Smooth muscle cell (in vitro differentiated cells): ENCODE data around the gene EXOC7. TPM values are rescaled to one million over a fixed set of nuclear protein-coding genes. Genes with fewer than 3 reads are reported as not detected.

Source experiments
- DNase-seq: peaks from one replicate; lab custom pipeline; 2025; ENCODE audit not compliant: unreplicated experiment; lab: John Stamatoyannopoulos, UW
- H2AFZ ChIP-seq: fragments of 200-600 bp; sonication (generic); 2 replicates; pipeline ENCODE4 v1.6.0; 2016; ENCODE audit warnings: antibody characterized with exemption, low read depth, mild to moderate bottlenecking
- H3F3A ChIP-seq: fragments of 200-600 bp; sonication (generic); 2 replicates; pipeline ENCODE4 v1.6.0; 2017; ENCODE audit warnings: antibody characterized with exemption, low read depth
- H3K27ac ChIP-seq: fragments of 200-600 bp; sonication (generic); 2 replicates; pipeline ENCODE4 v1.5.1; 2016; ENCODE audit warnings: low read depth, mild to moderate bottlenecking
- H3K27me3 ChIP-seq: fragments of 200-600 bp; sonication (generic); 2 replicates; pipeline ENCODE4 v1.6.1; 2016; ENCODE audit warnings: low read depth, mild to moderate bottlenecking
- H3K36me3 ChIP-seq: fragments of 200-600 bp; sonication (generic); 2 replicates; pipeline ENCODE4 v1.5.1; 2016; ENCODE audit warnings: low read depth
- H3K4me1 ChIP-seq: fragments of 200-600 bp; sonication (generic); 2 replicates; pipeline ENCODE4 v1.5.1; 2016; ENCODE audit warnings: low read depth
- H3K4me2 ChIP-seq: fragments of 200-600 bp; sonication (generic); 2 replicates; pipeline ENCODE4 v1.6.0; 2016; ENCODE audit warnings: mild to moderate bottlenecking
- H3K4me3 ChIP-seq: fragments of 200-600 bp; sonication (generic); 2 replicates; pipeline ENCODE4 v1.5.1; 2016; ENCODE audit warnings: mild to moderate bottlenecking
- H3K79me2 ChIP-seq: fragments of 200-600 bp; sonication (generic); 2 replicates; pipeline ENCODE4 v1.6.0; 2016; ENCODE audit warnings: low read depth, mild to moderate bottlenecking
- H3K9ac ChIP-seq: fragments of 200-600 bp; sonication (generic); 2 replicates; pipeline ENCODE4 v1.6.0; 2016; ENCODE audit warnings: low read depth
- H3K9me3 ChIP-seq: fragments of 200-600 bp; sonication (generic); replicated peaks from 2 replicates; pipeline ENCODE4 v1.5.1; 2016; ENCODE audit warnings: low read depth
- H4K20me1 ChIP-seq: fragments of 200-600 bp; sonication (generic); 2 replicates; pipeline ENCODE4 v1.6.0; 2016; ENCODE audit warnings: low read depth
- CTCF ChIP-seq: fragments of 200-600 bp; sonication (generic); IDR thresholded peaks from 2 replicates; pipeline ENCODE4 v1.5.1; 2017; ENCODE audit warnings: borderline replicate concordance, mild to moderate bottlenecking, antibody characterized with exemption; ENCODE audit not compliant: insufficient read depth, poor library complexity, severe bottlenecking
- WGBS: methylation state at CpG from one replicate; pipeline ENCODE4 v1.1.7; 2016; ENCODE audit warnings: low lambda C conversion rate; 5-methylcytosine and 5-hydroxymethylcytosine counted together
- polyA plus RNA-seq: library from polyadenylated mRNA; unstranded; fragments of >200 nt; fragmentation: Nextera tagmentation; extraction: Ambion mirVana; gene quantifications from 2 replicates; pipeline ENCODE4 v1.2.1, GENCODE V29; 2016
- total RNA-seq: library from RNA; depleted of rRNA; stranded (reverse); fragments of >200 nt; gene quantifications from 2 replicates; pipeline ENCODE4 v1.2.3, GENCODE V29; 2014

Gene EXOC7
- total and polyA plus RNA-seq, 2 experiments from 2014 or later = 59.1 to 70.3 TPM

GRCh38 chr17:76124582-76125390 is 21.2 kb upstream of the EXOC7 start:
- TF ChIP-seq CTCF = peak; percentile 12
- H3F3A ChIP-seq = no peaks in the 10 kb centered on the region
- no peaks in the 10 kb centered on the region for H3K79me2 ChIP-seq
- DNase-seq = no peak
- no peaks in the 10 kb centered on the region for H3K9me3 ChIP-seq
- no peak overlapping the region for H3K4me2 ChIP-seq
- no peak overlapping the region for H3K9ac ChIP-seq
- H3K36me3 ChIP-seq = no peaks in the 10 kb centered on the region
- H3K4me3 ChIP-seq = no peak overlapping the region
- H4K20me1 ChIP-seq = no peaks in the 10 kb centered on the region
- 90% methylated on average over 21 of the region's 22 CpGs for WGBS
- H3K4me1 ChIP-seq = no peaks in the 10 kb centered on the region
- H3K27ac ChIP-seq = no peak overlapping the region
- H2AFZ ChIP-seq = no peak overlapping the region
- H3K27me3 ChIP-seq = peaks cover 8% of the 10 kb centered on the region

- H2AFZ ChIP-seq = no peak overlapping the region
- no peak overlapping the region for H3K9ac ChIP-seq
- DNase-seq = no peak
- TF ChIP-seq CTCF = no peak
- H3K27ac ChIP-seq = no peak overlapping the region
- no peaks in the 10 kb centered on the region for H3K9me3 ChIP-seq
- no peaks in the 10 kb centered on the region for H3K4me1 ChIP-seq
- H3K79me2 ChIP-seq = no peaks in the 10 kb centered on the region
- WGBS = 70% methylated on average over 9 of the region's 9 CpGs
- no peak overlapping the region for H3K4me3 ChIP-seq
- no peak overlapping the region for H3K4me2 ChIP-seq
- peaks cover 6% of the 10 kb centered on the region for H3K27me3 ChIP-seq
- no peaks in the 10 kb centered on the region for H3K36me3 ChIP-seq
- no peaks in the 10 kb centered on the region for H3F3A ChIP-seq
- H4K20me1 ChIP-seq = no peaks in the 10 kb centered on the region
Measured at GRCh38 chr17:76123749-76124581, 20.4 kb upstream of the EXOC7 start.

DNA sequence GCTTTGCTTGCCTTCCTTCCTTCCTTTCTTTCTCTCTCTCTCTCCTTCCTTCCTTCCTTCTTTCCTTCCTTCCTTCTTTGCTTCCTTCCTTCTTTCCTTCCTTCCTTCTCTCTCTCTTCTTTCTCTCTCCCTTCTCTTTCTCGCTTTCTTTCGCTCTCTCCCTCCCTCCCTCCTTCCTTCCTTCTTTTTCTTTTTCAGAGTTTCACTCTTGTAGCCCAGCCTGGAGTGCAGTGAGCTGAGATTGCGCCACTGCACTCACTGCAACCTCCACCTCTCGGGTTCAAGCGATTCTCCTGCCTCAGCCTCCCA is 19.6 kb upstream of the EXOC7 start:
- WGBS = 95% methylated on average over 4 of the region's 5 CpGs
- Histone ChIP-seq H2AFZ (no peak overlapping the region), H4K20me1 (no peaks in the 10 kb centered on the region), H3K4me1 (no peaks in the 10 kb centered on the region), H3K4me2 (no peak overlapping the region), H3K9ac (no peak overlapping the region), H3K9me3 (no peaks in the 10 kb centered on the region), H3F3A (no peaks in the 10 kb centered on the region), H3K27me3 (peaks cover 6% of the 10 kb centered on the region), H3K4me3 (no peak overlapping the region), H3K36me3 (no peaks in the 10 kb centered on the region), H3K79me2 (no peaks in the 10 kb centered on the region), H3K27ac (no peak overlapping the region)
- no peak for DNase-seq
- no peak for TF ChIP-seq CTCF
